Neutrophil (primary cell): ENCODE data around the gene FBXO36.

ENCODE experiments used
- H3K27ac ChIP-seq: fragments of 200-600 bp; sonication (generic); 2 replicates; pipeline ENCODE4 v1.5.1; 2016; ENCODE audit warnings: mild to moderate bottlenecking, moderate library complexity
- H3K27me3 ChIP-seq: fragments of 200-600 bp; sonication (generic); 2 replicates; pipeline ENCODE4 v1.6.0; 2016; ENCODE audit warnings: mild to moderate bottlenecking
- H3K36me3 ChIP-seq: fragments of 200-600 bp; sonication (generic); 2 replicates; pipeline ENCODE4 v1.5.1; 2017
- H3K4me1 ChIP-seq, 2 experiments: fragments of 200-600 bp in 1 of 2; sonication (generic) in 1 of 2; 1 replicate in 1 of 2; 2 replicates in 1 of 2; pipeline versions ENCODE4 v1.5.1 to v1.6.1; 2013 to 2016; ENCODE audit warnings: low read depth in 1 of 2, low read length in 1 of 2, mild to moderate bottlenecking in 1 of 2, moderate library complexity in 1 of 2; ENCODE audit not compliant: control insufficient read depth in 1 of 2, insufficient read depth in 1 of 2
- H3K4me3 ChIP-seq, 2 experiments: fragments of 200-600 bp in 1 of 2; sonication (generic) in 1 of 2; 1 replicate in 1 of 2; 2 replicates in 1 of 2; pipeline ENCODE4 v1.5.1; 2013 to 2016; ENCODE audit warnings: low read depth in 1 of 2, low read length in 1 of 2, mild to moderate bottlenecking in 1 of 2, moderate library complexity in 1 of 2
- H3K9me3 ChIP-seq: fragments of 200-600 bp; sonication (generic); 2 replicates; pipeline ENCODE4 v1.5.1; 2016
- CTCF ChIP-seq: fragments of 200-600 bp; sonication (generic); IDR thresholded peaks from 2 replicates; pipeline ENCODE4 v1.5.1; 2016; ENCODE audit warnings: antibody characterized with exemption

Gene FBXO36

GRCh38 chr2:230052299-230052698 is 130.0 kb downstream of the FBXO36 start:
- H3K4me1 ChIP-seq, result no peaks in the 10 kb centered on the region
- H3K9me3 ChIP-seq, result no peaks in the 10 kb centered on the region
- TF ChIP-seq CTCF, result no peak
- no peaks in the 10 kb centered on the region for H3K27me3 ChIP-seq
- peaks cover 24% of the 10 kb centered on the region for H3K36me3 ChIP-seq
- no peak overlapping the region for H3K27ac ChIP-seq
- H3K4me3 ChIP-seq, result no peak overlapping the region

- H3K27me3 ChIP-seq, result no peaks in the 10 kb centered on the region
- H3K36me3 ChIP-seq, result peaks cover 28% of the 10 kb centered on the region
- no peak overlapping the region for H3K27ac ChIP-seq
- no peak overlapping the region for H3K4me3 ChIP-seq
- H3K9me3 ChIP-seq, result no peaks in the 10 kb centered on the region
- TF ChIP-seq CTCF, result no peak
- no peaks in the 10 kb centered on the region for H3K4me1 ChIP-seq
Observed at GRCh38 chr2:230053753-230054478, 131.6 kb downstream of the FBXO36 start.

- no peak overlapping the region for H3K27ac ChIP-seq
- H3K4me1 ChIP-seq, result no peaks in the 10 kb centered on the region
- TF ChIP-seq CTCF, result no peak
- no peaks in the 10 kb centered on the region for H3K9me3 ChIP-seq
- H3K27me3 ChIP-seq, result no peaks in the 10 kb centered on the region
- H3K4me3 ChIP-seq, result no peak overlapping the region
- peaks cover 25% of the 10 kb centered on the region for H3K36me3 ChIP-seq
Observed at GRCh38 chr2:230060672-230061293, 138.5 kb downstream of the FBXO36 start.
